Aorta (tissue), 5 donors: ENCODE data around the gene SPSB4. TPM values are rescaled to one million over a fixed set of nuclear protein-coding genes. Genes with fewer than 3 reads are reported as not detected.

Experiments
- ATAC-seq: fragments of 200-7000 bp; cut with Tn5 transposase; one replicate; pipeline ENCODE4 v1.9.1; 2022; ENCODE audit warnings: moderate library complexity; ENCODE audit not compliant: low FRiP score
- DNase-seq, 2 donors: peaks; one replicate each; pipeline ENCODE4 v3.0.0-alpha.2; 2020
- H3K27ac ChIP-seq, 2 donors: one replicate each; pipeline ENCODE4 v1.5.1; 2013; ENCODE audit warnings: low read length in 2 of 2, mild to moderate bottlenecking in 2 of 2, moderate library complexity in 2 of 2, control low read depth in 1 of 2, inconsistent platforms in 1 of 2, low read depth in 1 of 2
- H3K27me3 ChIP-seq, 2 donors: one replicate each; pipeline ENCODE4 v1.6.1; 2013; ENCODE audit warnings: control low read depth in 1 of 2, low read length in 1 of 2, mild to moderate bottlenecking in 1 of 2, moderate library complexity in 1 of 2; ENCODE audit not compliant: insufficient read depth in 2 of 2, control insufficient read depth in 1 of 2
- H3K36me3 ChIP-seq, 2 donors: one replicate each; pipeline ENCODE4 v1.6.1; 2013; ENCODE audit warnings: control low read depth in 1 of 2, low read length in 1 of 2, mild to moderate bottlenecking in 1 of 2; ENCODE audit not compliant: insufficient read depth in 2 of 2, control insufficient read depth in 1 of 2
- H3K4me1 ChIP-seq, 2 donors: one replicate each; pipeline ENCODE4 v1.6.1; 2013; ENCODE audit warnings: low read length in 2 of 2, control low read depth in 1 of 2, mild to moderate bottlenecking in 1 of 2, moderate library complexity in 1 of 2; ENCODE audit not compliant: insufficient read depth in 2 of 2, control insufficient read depth in 1 of 2
- H3K4me3 ChIP-seq, 2 donors: one replicate each; pipeline ENCODE4 v1.5.1; 2013; ENCODE audit warnings: low read length in 2 of 2, control low read depth in 1 of 2, mild to moderate bottlenecking in 1 of 2
- H3K9me3 ChIP-seq: one replicate; pipeline ENCODE4 v1.6.1; 2013; ENCODE audit warnings: mild to moderate bottlenecking, low read length; ENCODE audit not compliant: control insufficient read depth
- WGBS, 2 donors: extraction: QIAGEN DNeasy Blood & Tissue Kit; methylation state at CpG; one replicate each; pipeline ENCODE4 v1.1.7; 2013; 5-methylcytosine and 5-hydroxymethylcytosine counted together
- intact Hi-C, 2 donors: fragments of 100-400 bp; cut with DNase I; formaldehyde crosslinking; loops; one replicate each; pipeline versions ENCODE4 v1.14.2 to v1.15.0; 2022
- polyA plus RNA-seq, 2 donors: library from polyadenylated mRNA; stranded (reverse); fragments of 200-250 nt; gene quantifications; one replicate each; pipeline ENCODE4 v1.2.3, GENCODE V29; 2013
- total RNA-seq, 2 donors: library from RNA; stranded (reverse); fragmentation: NEBNext Ultra II Directional; extraction: Animal tissue kit (Norgen Biotek cat#: 25700); gene quantifications; one replicate each; pipeline ENCODE4 v1.2.1, GENCODE V29; 2021
- donor health status: healthy with polysubstance abuse.
- donor health status: Bipolar disorder and iron deficiency.
- donor health status: DM: no; HTN: no; CAD: no.
- donor health status: DM: no; HTN: no; CAD: no.
- donor health status: DM: yes; HTN: yes; CAD: no.

Gene SPSB4
- total and polyA plus RNA-seq, 4 donors: 0.13 to 2.0 (median 1.0) TPM; not detected in 1

- Histone ChIP-seq H3K4me3 (no peak overlapping the region), H3K4me1 (no peaks in the 10 kb centered on the region), H3K27me3 (no peaks in the 10 kb centered on the region), H3K36me3 (no peaks in the 10 kb centered on the region), H3K27ac (no peak overlapping the region), H3K9me3 (no peaks in the 10 kb centered on the region)
- 53% methylated on average over 2 of the region's 2 CpGs for WGBS, 2 donors
- intact Hi-C loops: loop anchor here (5.0 kb wide), 2 partner anchors 43 to 58 kb away; no protein-coding TSS in a partner anchor
- DNase-seq (no peak), ATAC-seq (no peak)
These were observed 1.5 kb upstream of the SPSB4 start for GRCh38 chr3:141049681-141050080.

- Histone ChIP-seq H3K27ac (no peak overlapping the region), H3K36me3 (no peaks in the 10 kb centered on the region), H3K9me3 (no peaks in the 10 kb centered on the region), H3K4me1 (no peaks in the 10 kb centered on the region), H3K4me3 (peak overlapping the region; percentile 49 to 74), H3K27me3 (no peaks in the 10 kb centered on the region)
- intact Hi-C loops: loop anchor here (5.0 kb wide), 2 partner anchors 41 to 56 kb away; no protein-coding TSS in a partner anchor
- WGBS, 2 donors: 0 to 1% methylated on average over 65 to 77 of the region's 77 CpGs
- peak in 1 of 2 donors; percentile 83 for DNase-seq
- ATAC-seq: peak; percentile 23
These were observed 475 bp downstream of the SPSB4 start for GRCh38 chr3:141051443-141052200.

- no peak for DNase-seq
- Histone ChIP-seq H3K9me3 (no peaks in the 10 kb centered on the region), H3K27ac (no peak overlapping the region), H3K4me1 (no peaks in the 10 kb centered on the region), H3K27me3 (no peaks in the 10 kb centered on the region), H3K36me3 (no peaks in the 10 kb centered on the region), H3K4me3 (peak overlapping the region in 1 of 2 donors; percentile 74)
- intact Hi-C loops: loop anchor here (5.0 kb wide), 2 partner anchors 40 to 55 kb away; no protein-coding TSS in a partner anchor
- 0 to 1% methylated on average over 43 to 48 of the region's 48 CpGs for WGBS, 2 donors
- ATAC-seq: peak; percentile 6
These were observed 1.3 kb downstream of the SPSB4 start for GRCh38 chr3:141052201-141053069.

GRCh38 chr3:141055136-141055535, 4.0 kb downstream of the SPSB4 start:
- H3K36me3 ChIP-seq: no peaks in the 10 kb centered on the region
- WGBS, 2 donors: 91 to 92% methylated on average over 5 of the region's 5 CpGs
- no peaks in the 10 kb centered on the region for H3K9me3 ChIP-seq
- intact Hi-C loops: no loop called here
- ATAC-seq (no peak), DNase-seq (no peak)
- no peak overlapping the region for H3K27ac ChIP-seq
- no peaks in the 10 kb centered on the region for H3K4me1 ChIP-seq
- H3K27me3 ChIP-seq: no peaks in the 10 kb centered on the region
- H3K4me3 ChIP-seq: no peak overlapping the region

- 90 to 91% methylated on average over 11 of the region's 11 CpGs for WGBS, 2 donors
These were observed 4.6 kb downstream of the SPSB4 start for GRCh38 chr3:141055536-141056445.

GRCh38 chr3:141056751-141057171, 5.6 kb downstream of the SPSB4 start:
- Histone ChIP-seq H3K27me3 (no peaks in the 10 kb centered on the region), H3K4me1 (no peaks in the 10 kb centered on the region), H3K9me3 (no peaks in the 10 kb centered on the region), H3K4me3 (no peak overlapping the region), H3K27ac (no peak overlapping the region), H3K36me3 (no peaks in the 10 kb centered on the region)
- intact Hi-C loops: no loop called here
- no peak for ATAC-seq
- WGBS, 2 donors: 92 to 95% methylated on average over 7 of the region's 7 CpGs
- DNase-seq: no peak

More at GRCh38 chr3:141055536-141056445, 4.6 kb downstream of the SPSB4 start:
- intact Hi-C loops: no loop called here
- H3K36me3 ChIP-seq: no peaks in the 10 kb centered on the region
- no peak overlapping the region for H3K4me3 ChIP-seq
- H3K4me1 ChIP-seq: no peaks in the 10 kb centered on the region
- DNase-seq: no peak
- H3K9me3 ChIP-seq: no peaks in the 10 kb centered on the region
- H3K27me3 ChIP-seq: no peaks in the 10 kb centered on the region
- no peak for ATAC-seq
- H3K27ac ChIP-seq: no peak overlapping the region

- Histone ChIP-seq H3K36me3 (no peaks in the 10 kb centered on the region), H3K4me1 (no peaks in the 10 kb centered on the region), H3K9me3 (no peaks in the 10 kb centered on the region), H3K27ac (no peak overlapping the region), H3K27me3 (no peaks in the 10 kb centered on the region), H3K4me3 (no peak overlapping the region)
- DNase-seq: no peak
- intact Hi-C loops: no loop called here
- ATAC-seq: no peak
- 83 to 85% methylated on average over 7 of the region's 7 CpGs for WGBS, 2 donors
These were observed 6.3 kb downstream of the SPSB4 start for GRCh38 chr3:141057436-141057835.
